Activated naive CD8-positive, alpha-beta T cell treated with anti-CD3 and anti-CD28 coated beads, Interleukin-2, amount 50 U/mL, for 24 hours (primary cell): ENCODE measurements around the gene APEH.

Source experiments
- ATAC-seq: fragments of 150-1000 bp; cut with Tn5 transposase; one replicate; pipeline ENCODE4 v1.10.0; 2021
- DNase-seq: peaks from one replicate; pipeline ENCODE4 v3.0.0; 2021
- H3K27ac Mint-ChIP-seq: one replicate; pipeline ENCODE4 v1.8.0; 2021; ENCODE audit warnings: mild to moderate bottlenecking, mixed read lengths
- H3K27me3 Mint-ChIP-seq: one replicate; pipeline ENCODE4 v1.8.0; 2021; ENCODE audit warnings: mixed read lengths
- H3K36me3 Mint-ChIP-seq: one replicate; pipeline ENCODE4 v1.8.0; 2021; ENCODE audit warnings: low read depth, mixed read lengths
- H3K4me1 Mint-ChIP-seq: one replicate; pipeline ENCODE4 v1.8.0; 2021; ENCODE audit warnings: mixed read lengths
- H3K4me3 Mint-ChIP-seq: one replicate; pipeline ENCODE4 v1.8.0; 2021; ENCODE audit warnings: mild to moderate bottlenecking, moderate library complexity, mixed read lengths
- H3K9me3 Mint-ChIP-seq: one replicate; pipeline ENCODE4 v1.8.0; 2021; ENCODE audit warnings: mixed read lengths

The APEH gene

GRCh38 chr3:49655731-49656285, 18.3 kb upstream of the APEH start:
- H3K4me3 Mint-ChIP-seq = no peak overlapping the region

GRCh38 chr3:49656541-49657112, 17.5 kb upstream of the APEH start:
- Mint-ChIP-seq H3K27ac (no peak overlapping the region), H3K36me3 (no peaks in the 10 kb centered on the region), H3K9me3 (no peaks in the 10 kb centered on the region), H3K4me1 (no peaks in the 10 kb centered on the region), H3K4me3 (no peak overlapping the region), H3K27me3 (peaks cover 3% of the 10 kb centered on the region)
- ATAC-seq = no peak
- no peak for DNase-seq

More at GRCh38 chr3:49655731-49656285, 18.3 kb upstream of the APEH start:
- H3K9me3 Mint-ChIP-seq = no peaks in the 10 kb centered on the region
- no peaks in the 10 kb centered on the region for H3K4me1 Mint-ChIP-seq
- no peak for ATAC-seq
- H3K27ac Mint-ChIP-seq = no peak overlapping the region
- DNase-seq = no peak
- peaks cover 3% of the 10 kb centered on the region for H3K27me3 Mint-ChIP-seq
- no peaks in the 10 kb centered on the region for H3K36me3 Mint-ChIP-seq

GRCh38 chr3:49657208-49657915, 16.8 kb upstream of the APEH start:
- ATAC-seq (no peak), DNase-seq (no peak)
- Mint-ChIP-seq H3K27me3 (peaks cover 3% of the 10 kb centered on the region), H3K27ac (no peak overlapping the region), H3K9me3 (no peaks in the 10 kb centered on the region), H3K36me3 (no peaks in the 10 kb centered on the region), H3K4me3 (no peak overlapping the region), H3K4me1 (no peaks in the 10 kb centered on the region)

- Mint-ChIP-seq H3K27ac (no peak overlapping the region), H3K4me1 (no peaks in the 10 kb centered on the region), H3K4me3 (no peak overlapping the region), H3K9me3 (no peaks in the 10 kb centered on the region), H3K36me3 (no peaks in the 10 kb centered on the region), H3K27me3 (peaks cover 3% of the 10 kb centered on the region)
- ATAC-seq (no peak), DNase-seq (no peak)
Measured at GRCh38 chr3:49658711-49659110, 15.4 kb upstream of the APEH start.

- ATAC-seq = no peak
- no peaks in the 10 kb centered on the region for H3K4me1 Mint-ChIP-seq
- DNase-seq = no peak
- no peaks in the 10 kb centered on the region for H3K36me3 Mint-ChIP-seq
- H3K27ac Mint-ChIP-seq = no peak overlapping the region
- H3K9me3 Mint-ChIP-seq = no peaks in the 10 kb centered on the region
- H3K27me3 Mint-ChIP-seq = peaks cover 3% of the 10 kb centered on the region
- no peak overlapping the region for H3K4me3 Mint-ChIP-seq
Measured at GRCh38 chr3:49659756-49660155, 14.4 kb upstream of the APEH start.

GRCh38 chr3:49661281-49661680, 12.9 kb upstream of the APEH start:
- Mint-ChIP-seq H3K27me3 (peaks cover 3% of the 10 kb centered on the region), H3K9me3 (no peaks in the 10 kb centered on the region), H3K36me3 (no peaks in the 10 kb centered on the region), H3K4me3 (no peak overlapping the region), H3K4me1 (no peaks in the 10 kb centered on the region), H3K27ac (no peak overlapping the region)
- no peak for DNase-seq
- ATAC-seq = no peak

GRCh38 chr3:49662021-49662420, 12.1 kb upstream of the APEH start:
- no peaks in the 10 kb centered on the region for H3K36me3 Mint-ChIP-seq
- no peaks in the 10 kb centered on the region for H3K27me3 Mint-ChIP-seq
- no peak for ATAC-seq
- H3K4me3 Mint-ChIP-seq = no peak overlapping the region
- H3K4me1 Mint-ChIP-seq = no peaks in the 10 kb centered on the region
- no peak for DNase-seq
- H3K27ac Mint-ChIP-seq = no peak overlapping the region
- no peaks in the 10 kb centered on the region for H3K9me3 Mint-ChIP-seq

GRCh38 chr3:49662720-49663413, 11.3 kb upstream of the APEH start:
- Mint-ChIP-seq H3K4me1 (no peaks in the 10 kb centered on the region), H3K27me3 (no peaks in the 10 kb centered on the region), H3K4me3 (no peak overlapping the region), H3K27ac (no peak overlapping the region), H3K9me3 (no peaks in the 10 kb centered on the region), H3K36me3 (no peaks in the 10 kb centered on the region)
- ATAC-seq (no peak), DNase-seq (no peak)

- no peaks in the 10 kb centered on the region for H3K36me3 Mint-ChIP-seq
- no peaks in the 10 kb centered on the region for H3K27me3 Mint-ChIP-seq
- no peak overlapping the region for H3K27ac Mint-ChIP-seq
- H3K9me3 Mint-ChIP-seq = no peaks in the 10 kb centered on the region
- no peaks in the 10 kb centered on the region for H3K4me1 Mint-ChIP-seq
- no peak overlapping the region for H3K4me3 Mint-ChIP-seq
- ATAC-seq (no peak), DNase-seq (no peak)
Measured at GRCh38 chr3:49663831-49664230, 10.3 kb upstream of the APEH start.

GRCh38 chr3:49664300-49664699, 9.9 kb upstream of the APEH start:
- no peaks in the 10 kb centered on the region for H3K9me3 Mint-ChIP-seq
- no peak overlapping the region for H3K27ac Mint-ChIP-seq
- DNase-seq (no peak), ATAC-seq (no peak)
- no peak overlapping the region for H3K4me3 Mint-ChIP-seq
- H3K4me1 Mint-ChIP-seq = no peaks in the 10 kb centered on the region
- H3K36me3 Mint-ChIP-seq = no peaks in the 10 kb centered on the region
- H3K27me3 Mint-ChIP-seq = no peaks in the 10 kb centered on the region

GRCh38 chr3:49665822-49666519, 8.2 kb upstream of the APEH start:
- DNase-seq (no peak), ATAC-seq (no peak)
- H3K4me3 Mint-ChIP-seq = no peak overlapping the region
- H3K36me3 Mint-ChIP-seq = no peaks in the 10 kb centered on the region
- no peaks in the 10 kb centered on the region for H3K9me3 Mint-ChIP-seq
- H3K4me1 Mint-ChIP-seq = no peaks in the 10 kb centered on the region
- no peak overlapping the region for H3K27ac Mint-ChIP-seq
- H3K27me3 Mint-ChIP-seq = no peaks in the 10 kb centered on the region

- no peak for DNase-seq
- H3K4me1 Mint-ChIP-seq = no peaks in the 10 kb centered on the region
- H3K9me3 Mint-ChIP-seq = no peaks in the 10 kb centered on the region
- H3K4me3 Mint-ChIP-seq = no peak overlapping the region
- H3K27ac Mint-ChIP-seq = no peak overlapping the region
- H3K27me3 Mint-ChIP-seq = no peaks in the 10 kb centered on the region
- no peak for ATAC-seq
- no peaks in the 10 kb centered on the region for H3K36me3 Mint-ChIP-seq
Measured at GRCh38 chr3:49666592-49666991, 7.6 kb upstream of the APEH start.

- no peaks in the 10 kb centered on the region for H3K27me3 Mint-ChIP-seq
- DNase-seq = no peak
- peaks cover 7% of the 10 kb centered on the region for H3K4me1 Mint-ChIP-seq
- H3K36me3 Mint-ChIP-seq = no peaks in the 10 kb centered on the region
- ATAC-seq = no peak
- H3K4me3 Mint-ChIP-seq = no peak overlapping the region
- H3K27ac Mint-ChIP-seq = no peak overlapping the region
- H3K9me3 Mint-ChIP-seq = no peaks in the 10 kb centered on the region
Measured at GRCh38 chr3:49667701-49668413, 6.3 kb upstream of the APEH start.

- no peaks in the 10 kb centered on the region for H3K36me3 Mint-ChIP-seq
- H3K27me3 Mint-ChIP-seq = no peaks in the 10 kb centered on the region
- H3K27ac Mint-ChIP-seq = no peak overlapping the region
Measured at GRCh38 chr3:49668414-49668797, 5.7 kb upstream of the APEH start.

More at GRCh38 chr3:49668414-49668797, 5.7 kb upstream of the APEH start:
- ATAC-seq (no peak), DNase-seq (no peak)
- no peaks in the 10 kb centered on the region for H3K9me3 Mint-ChIP-seq
- no peak overlapping the region for H3K4me3 Mint-ChIP-seq
- peaks cover 11% of the 10 kb centered on the region for H3K4me1 Mint-ChIP-seq
